ENCODE measurements around the gene OR2T27.
"Not testable (repeated sequence)": the region's sequence is repeated elsewhere in the genome, so short reads cannot be mapped to it uniquely, and the experiment has no call there.

DNA sequence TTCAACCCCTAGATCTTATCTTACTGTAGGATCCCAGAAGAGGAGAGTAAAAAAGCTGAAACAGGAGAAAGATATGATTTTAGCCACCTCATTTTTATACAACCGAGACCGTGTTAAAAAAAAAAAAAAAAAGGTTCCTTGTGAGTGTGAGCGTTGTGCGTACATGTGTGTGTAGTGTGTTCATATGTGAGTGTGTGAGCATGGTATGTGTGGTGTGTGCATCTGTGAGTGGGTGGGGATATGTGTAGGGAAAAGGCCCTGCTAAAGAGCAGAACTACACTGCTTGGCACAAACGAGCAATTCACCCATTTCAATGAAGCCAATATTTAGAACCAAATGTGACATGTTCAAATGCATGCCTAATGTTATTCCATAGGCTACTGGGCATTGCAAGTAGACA lies 13.7 kb downstream of the OR2T27 start:
- TF ChIP-seq, protein P1, sequence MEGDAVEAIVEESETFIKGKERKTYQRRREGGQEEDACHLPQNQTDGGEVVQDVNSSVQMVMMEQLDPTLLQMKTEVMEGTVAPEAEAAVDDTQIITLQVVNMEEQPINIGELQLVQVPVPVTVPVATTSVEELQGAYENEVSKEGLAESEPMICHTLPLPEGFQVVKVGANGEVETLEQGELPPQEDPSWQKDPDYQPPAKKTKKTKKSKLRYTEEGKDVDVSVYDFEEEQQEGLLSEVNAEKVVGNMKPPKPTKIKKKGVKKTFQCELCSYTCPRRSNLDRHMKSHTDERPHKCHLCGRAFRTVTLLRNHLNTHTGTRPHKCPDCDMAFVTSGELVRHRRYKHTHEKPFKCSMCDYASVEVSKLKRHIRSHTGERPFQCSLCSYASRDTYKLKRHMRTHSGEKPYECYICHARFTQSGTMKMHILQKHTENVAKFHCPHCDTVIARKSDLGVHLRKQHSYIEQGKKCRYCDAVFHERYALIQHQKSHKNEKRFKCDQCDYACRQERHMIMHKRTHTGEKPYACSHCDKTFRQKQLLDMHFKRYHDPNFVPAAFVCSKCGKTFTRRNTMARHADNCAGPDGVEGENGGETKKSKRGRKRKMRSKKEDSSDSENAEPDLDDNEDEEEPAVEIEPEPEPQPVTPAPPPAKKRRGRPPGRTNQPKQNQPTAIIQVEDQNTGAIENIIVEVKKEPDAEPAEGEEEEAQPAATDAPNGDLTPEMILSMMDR (IDR thresholded peaks at IDR 0.05): not testable (repeated sequence)
- not testable (repeated sequence) for TF ChIP-seq FOXP1 (CRISPR knock-in tag; IDR thresholded peaks at IDR 0.05; ENCODE audit: borderline replicate concordance)

Data from WTC11 (cell line).